HG03139 (cell line): ENCODE results near the gene BMP7.

Experiments
- ATAC-seq: cut with Tn5 transposase; IDR thresholded peaks from one replicate; pipeline ENCODE4 v1.9.1; 2021; ENCODE audit not compliant: unreplicated experiment

Gene BMP7

GRCh38 chr20:57131601-57132391, 134.6 kb downstream of the BMP7 start:
- no peak for ATAC-seq

- ATAC-seq: no peak
Observed at GRCh38 chr20:57131077-57131476, 135.4 kb downstream of the BMP7 start.

GRCh38 chr20:57130160-57130772, 136.2 kb downstream of the BMP7 start:
- ATAC-seq: no peak

- ATAC-seq: no peak
Observed at GRCh38 chr20:57129303-57129702, 137.1 kb downstream of the BMP7 start.

- ATAC-seq: no peak
Observed at GRCh38 chr20:57128044-57128757, 138.2 kb downstream of the BMP7 start.

GRCh38 chr20:57126481-57127092, 139.9 kb downstream of the BMP7 start:
- no peak for ATAC-seq

- no peak for ATAC-seq
Observed at GRCh38 chr20:57124800-57125517, 141.5 kb downstream of the BMP7 start.

GRCh38 chr20:57124366-57124765, 142.1 kb downstream of the BMP7 start:
- ATAC-seq: no peak

GRCh38 chr20:57123504-57123903, 142.9 kb downstream of the BMP7 start:
- no peak for ATAC-seq

- no peak for ATAC-seq
Observed at GRCh38 chr20:57122536-57123489, 143.6 kb downstream of the BMP7 start.

GRCh38 chr20:57118964-57119363, 147.5 kb downstream of the BMP7 start:
- ATAC-seq: no peak
